GM23248 (cell line): ENCODE measurements around the gene SLC1A2.

Source experiments
- EZH2 ChIP-seq: fragments of 200-600 bp; sonication (generic); IDR thresholded peaks from 2 replicates; pipeline ENCODE4 v1.6.1; 2018; ENCODE audit warnings: antibody characterized with exemption, mild to moderate bottlenecking; ENCODE audit not compliant: insufficient read depth, poor library complexity, severe bottlenecking
- EZH2phosphoT487 ChIP-seq: fragments of 200-600 bp; sonication (generic); IDR thresholded peaks from 2 replicates; pipeline ENCODE4 v1.6.1; 2018; ENCODE audit warnings: antibody characterized with exemption, moderate library complexity, mild to moderate bottlenecking, low read depth; ENCODE audit not compliant: insufficient read depth

- TF ChIP-seq EZH2phosphoT487 (no peak), EZH2 (no peak)
Observed at GRCh38 chr11:35414311-35414710, 5.0 kb downstream of the SLC1A2 start.
